Pancreas (tissue), 10 donors: ENCODE data around the gene TLCD3B. TPM values are rescaled to one million over a fixed set of nuclear protein-coding genes. Genes with fewer than 3 reads are reported as not detected.

Experiments
- ATAC-seq, 4 donors: fragments of 200-7000 bp; cut with Tn5 transposase; one replicate each; pipeline versions ENCODE4 v1.8.0 to v1.9.1; 2020; ENCODE audit warnings: mild to moderate bottlenecking in 4 of 4, moderate library complexity in 4 of 4
- DNase-seq, 6 donors: peaks; one replicate each; pipeline ENCODE4 v3.0.0-alpha.2; 2020
- FAIRE-seq: peaks from 2 replicates; lab custom pipeline; 2012; peaks lifted over from hg19 to GRCh38; lab: Jason Lieb, UNC
- H3K27ac ChIP-seq, 4 donors: fragments of 200-600 bp; sonication (generic); 1 replicate in 3 of 4; 2 replicates in 1 of 4; pipeline versions ENCODE4 v1.5.0 to v1.8.0; 2020
- H3K27me3 ChIP-seq, 4 donors: fragments of 200-600 bp; one replicate each; pipeline ENCODE4 v1.8.0; 2021
- H3K36me3 ChIP-seq, 3 donors: fragments of 200-600 bp; sonication (generic) in 1 of 3; one replicate each; pipeline versions ENCODE4 v1.5.0 to v1.8.0; 2020 to 2021
- H3K4me1 ChIP-seq, 3 donors: fragments of 200-600 bp; one replicate each; pipeline ENCODE4 v1.8.0; 2021
- H3K4me3 ChIP-seq, 4 donors: fragments of 200-600 bp; sonication (generic) in 2 of 4; one replicate each; pipeline versions ENCODE4 v1.5.0 to v1.8.0; 2020 to 2021
- H3K9me3 ChIP-seq, 4 donors: fragments of 200-600 bp; one replicate each; pipeline ENCODE4 v1.8.0; 2021
- CTCF ChIP-seq, 4 donors: fragments of 200-600 bp; sonication (generic) in 3 of 4; IDR thresholded peaks; one replicate each; pipeline versions ENCODE4 v1.5.0 to v1.8.0; 2021; ENCODE audit warnings: antibody characterized with exemption in 4 of 4
- WGBS, 2 donors: extraction: QIAGEN DNeasy Blood & Tissue Kit; methylation state at CpG; one replicate each; pipeline ENCODE4 v1.1.7; 2013; 5-methylcytosine and 5-hydroxymethylcytosine counted together
- intact Hi-C, 3 donors: fragments of 100-400 bp; cut with DNase I; formaldehyde crosslinking; loops; one replicate each; pipeline versions ENCODE4 v1.11.1 to v1.14.2; 2022
- polyA plus RNA-seq, 2 donors: library from polyadenylated mRNA; stranded (reverse); fragments of 200-250 nt; gene quantifications; one replicate each; pipeline ENCODE4 v1.2.3, GENCODE V29; 2013
- total RNA-seq, 6 donors: library from RNA; stranded (reverse); fragmentation: NEBNext Ultra II Directional in 4 of 6; extraction: Animal tissue kit (Norgen Biotek cat#: 25700) in 4 of 6; gene quantifications; one replicate each; pipeline versions ENCODE4 v1.2.1 to v1.2.4, GENCODE V29; 2021 to 2023
- donor health status: healthy with polysubstance abuse.
- donor health status: DM: no; HTN: no; CAD: no; lungs with moderate emphysema.
- donor health status: DM: no; HTN: no; CAD: no.
- donor health status: control.
- donor health status: control.
- donor health status: Bipolar disorder and iron deficiency.
- donor health status: DM: yes; HTN: yes; CAD: no.
- donor health status: DM: no; HTN: no; CAD: no.
- donor health status: DM: no; HTN: no; CAD: no.
- donor health status: DM: yes; HTN: yes; CAD: no.

The TLCD3B gene
- total and polyA plus RNA-seq, 8 donors, result 0.20 to 2.1 (median 0.28) TPM; not detected in 3

- H3K27ac ChIP-seq, result peak within 1 kb of the TSS; percentile 85 to 97 (median 96)
- peak within 1 kb of the TSS; percentile 66 to 93 (median 82) for H3K4me3 ChIP-seq
- no peak for TF ChIP-seq CTCF (IDR thresholded peaks at IDR 0.05)
- ATAC-seq (peak; percentile 77 to 89 (median 84)), DNase-seq (peak; percentile 86 to 96 (median 92)), FAIRE-seq (no peak)
- peaks cover 4 to 9% (median 8%) of the 10 kb centered on the region in 3 donors for H3K4me1 ChIP-seq
- intact Hi-C loops, result no loop called here
- 0% methylated on average over 53 of the region's 53 CpGs for WGBS, 2 donors
- H3K36me3 ChIP-seq, result no peaks in the 10 kb centered on the region
- no peaks in the 10 kb centered on the region for H3K27me3 ChIP-seq
- H3K9me3 ChIP-seq, result no peaks in the 10 kb centered on the region
Observed at GRCh38 chr16:29995324-29995910, 35.7 kb downstream of the TLCD3B start, which contains the start of gene HIRIP3. Gene HIRIP3 (minus strand): TSS chr16:29995617. CDS start chr16:29995605, 12 bp downstream.

- TF ChIP-seq CTCF (IDR thresholded peaks at IDR 0.05), result no peak
- FAIRE-seq, result no peak
- 14 to 16% methylated on average over 24 of the region's 24 CpGs for WGBS, 2 donors
- peak in 5 of 6 donors; percentile 46 to 84 (median 84) for DNase-seq
- Histone ChIP-seq H3K9me3 (no peaks in the 10 kb centered on the region), H3K36me3 (no peaks in the 10 kb centered on the region), H3K4me3 (peak overlapping the region; percentile 66 to 93 (median 82)), H3K4me1 (peaks cover 4 to 9% (median 8%) of the 10 kb centered on the region in 3 donors), H3K27ac (peak overlapping the region; percentile 85 to 97 (median 96)), H3K27me3 (no peaks in the 10 kb centered on the region)
- intact Hi-C loops, result no loop called here
- peak; percentile 59 to 76 (median 74) for ATAC-seq
Observed at GRCh38 chr16:29994600-29995323, 36.3 kb downstream of the TLCD3B start.

GRCh38 chr16:29993903-29994599, 37.0 kb downstream of the TLCD3B start:
- Histone ChIP-seq H3K27me3 (no peaks in the 10 kb centered on the region), H3K27ac (peak overlapping the region in 1 of 4 donors; percentile 85), H3K36me3 (no peaks in the 10 kb centered on the region), H3K9me3 (no peaks in the 10 kb centered on the region), H3K4me3 (peak overlapping the region in 1 of 4 donors; percentile 66), H3K4me1 (peaks cover 4 to 9% (median 8%) of the 10 kb centered on the region in 3 donors)
- intact Hi-C loops, result no loop called here
- ATAC-seq (no peak), FAIRE-seq (no peak), DNase-seq (no peak)
- WGBS, 2 donors, result 89 to 92% methylated on average over 9 of the region's 9 CpGs
- no peak for TF ChIP-seq CTCF (IDR thresholded peaks at IDR 0.05)

- no peaks in the 10 kb centered on the region for H3K9me3 ChIP-seq
- H3K27ac ChIP-seq, result no peak overlapping the region
- FAIRE-seq, result no peak
- peak in 2 of 6 donors; percentile 38 to 64 for DNase-seq
- no peak overlapping the region for H3K4me3 ChIP-seq
- no peaks in the 10 kb centered on the region for H3K36me3 ChIP-seq
- TF ChIP-seq CTCF (IDR thresholded peaks at IDR 0.05), result no peak
- 89 to 91% methylated on average over 22 to 25 of the region's 25 CpGs for WGBS, 2 donors
- ATAC-seq, result no peak
- H3K4me1 ChIP-seq, result peaks cover 4 to 9% (median 8%) of the 10 kb centered on the region in 3 donors
- intact Hi-C loops, result no loop called here
- H3K27me3 ChIP-seq, result no peaks in the 10 kb centered on the region
Observed at GRCh38 chr16:29993191-29993902, 37.7 kb downstream of the TLCD3B start.
